ENCODE data around the gene PDF. TPM values are rescaled to one million over a fixed set of nuclear protein-coding genes. Genes with fewer than 3 reads are reported as not detected.
"Not testable (repeated sequence)": the region's sequence is repeated elsewhere in the genome, so short reads cannot be mapped to it uniquely, and the experiment has no call there.

Gene PDF
- total RNA-seq, 2 experiments from 2014 or later: 33.0 to 36.4 TPM

GRCh38 chr16:69291657-69292056, 38.7 kb downstream of the PDF start:
- H3K9me3 Mint-ChIP-seq, H3K27ac Mint-ChIP-seq, H3K36me3 Mint-ChIP-seq, H3K4me1 Mint-ChIP-seq, H3K27me3 Mint-ChIP-seq, H3K4me3 Mint-ChIP-seq, DNase-seq: not testable (repeated sequence)

- Mint-ChIP-seq H3K36me3 (no peaks in the 10 kb centered on the region), H3K27ac (no peak overlapping the region), H3K4me3 (no peak overlapping the region), H3K27me3 (no peaks in the 10 kb centered on the region), H3K9me3 (no peaks in the 10 kb centered on the region), H3K4me1 (peaks cover 3% of the 10 kb centered on the region)
- DNase-seq: no peak
Measured at GRCh38 chr16:69286941-69287713, 43.3 kb downstream of the PDF start.

- Mint-ChIP-seq H3K27me3 (no peaks in the 10 kb centered on the region), H3K27ac (no peak overlapping the region), H3K36me3 (no peaks in the 10 kb centered on the region), H3K4me1 (peaks cover 3% of the 10 kb centered on the region), H3K4me3 (no peak overlapping the region), H3K9me3 (no peaks in the 10 kb centered on the region)
- DNase-seq: no peak
Measured at GRCh38 chr16:69285240-69285639, 45.1 kb downstream of the PDF start.

- no peaks in the 10 kb centered on the region for H3K9me3 Mint-ChIP-seq
- H3K36me3 Mint-ChIP-seq: no peaks in the 10 kb centered on the region
- H3K4me1 Mint-ChIP-seq: peaks cover 3% of the 10 kb centered on the region
- no peak for DNase-seq
- H3K4me3 Mint-ChIP-seq: no peak overlapping the region
- H3K27ac Mint-ChIP-seq: no peak overlapping the region
- no peaks in the 10 kb centered on the region for H3K27me3 Mint-ChIP-seq
Measured at GRCh38 chr16:69283851-69284250, 46.5 kb downstream of the PDF start.

- Mint-ChIP-seq H3K4me3 (no peak overlapping the region), H3K9me3 (no peaks in the 10 kb centered on the region), H3K27ac (no peak overlapping the region), H3K4me1 (no peaks in the 10 kb centered on the region), H3K27me3 (no peaks in the 10 kb centered on the region), H3K36me3 (no peaks in the 10 kb centered on the region)
- DNase-seq: no peak
Measured at GRCh38 chr16:69277413-69277812, 53.0 kb downstream of the PDF start.

Other genes with a start within 250 kb of the PDF start
- under 1 TPM; 0.33 to 0.74 TPM for gene HAS3, start 224.9 kb downstream of the PDF start, total RNA-seq
- gene CHTF8, start 198.0 kb downstream of the PDF start, total RNA-seq: 100 to 1,000 TPM; 135 to 141 TPM
- 100 to 1,000 TPM; 149 to 153 TPM for gene UTP4, start 197.9 kb downstream of the PDF start, total RNA-seq
- gene SNTB2, start 143.4 kb downstream of the PDF start, total RNA-seq: 1 to 10 TPM; 6.1 to 6.3 TPM
- 10 to 100 TPM; 27.0 to 28.6 TPM for gene VPS4A, start 19.2 kb downstream of the PDF start, total RNA-seq
- 10 to 100 TPM; 30.2 to 31.8 TPM for gene COG8, start 9.0 kb upstream of the PDF start, total RNA-seq
- gene NIP7, start 9.2 kb upstream of the PDF start, total RNA-seq: 10 to 100 TPM; 70.1 to 73.2 TPM
- 1 to 10 TPM in 1 of 2 experiments, under 1 TPM in 1; 0.70 to 1.2 TPM for gene TMED6, start 21.2 kb upstream of the PDF start, total RNA-seq
- 10 to 100 TPM; 54.4 to 55.4 TPM for gene TERF2, start 55.4 kb upstream of the PDF start, total RNA-seq
- 100 to 1,000 TPM; 182 to 183 TPM for gene CYB5B, start 94.0 kb upstream of the PDF start, total RNA-seq
- gene NFAT5, start 235.4 kb upstream of the PDF start, total RNA-seq: 10 to 100 TPM; 26.1 to 26.3 TPM